NB4 (cell line): ENCODE measurements around the gene U2AF2.

Source experiments
- POLR2A ChIP-seq: IDR thresholded peaks from 2 replicates; pipeline ENCODE4 v1.6.1; 2011; ENCODE audit warnings: mild to moderate bottlenecking; ENCODE audit not compliant: insufficient read length; ENCODE audit errors: extremely low read depth
- TF ChIP-seq, protein P1 (sequence below): IDR thresholded peaks from one replicate; pipeline ENCODE4 v1.5.1; 2012; ENCODE audit warnings: low read depth, low read length
- TF ChIP-seq, protein P2 (sequence below): IDR thresholded peaks from 2 replicates; pipeline ENCODE4 v1.6.1; 2011; ENCODE audit warnings: low read depth, low read length

DNA sequence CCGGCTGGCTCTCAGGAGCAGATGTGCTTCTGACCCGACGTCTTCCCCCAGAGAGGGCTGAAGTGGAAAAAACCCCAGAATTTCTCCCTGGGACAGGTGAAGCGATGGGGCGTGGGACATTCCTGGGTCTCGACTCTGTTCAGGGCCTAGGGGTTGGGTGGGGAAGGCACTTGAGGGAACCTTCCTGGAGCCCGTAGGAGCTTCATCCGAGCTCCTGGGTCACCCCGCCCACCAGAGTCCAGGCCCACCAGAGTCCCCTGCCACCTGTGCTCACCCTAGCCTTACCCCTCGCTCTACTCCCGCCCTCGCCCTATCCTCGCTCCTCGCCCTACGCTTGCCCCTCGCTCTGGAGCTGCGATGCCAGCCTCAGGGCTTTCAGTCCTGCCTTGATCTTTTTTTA lies 43.4 kb downstream of the U2AF2 start:
- TF ChIP-seq, protein P1, sequence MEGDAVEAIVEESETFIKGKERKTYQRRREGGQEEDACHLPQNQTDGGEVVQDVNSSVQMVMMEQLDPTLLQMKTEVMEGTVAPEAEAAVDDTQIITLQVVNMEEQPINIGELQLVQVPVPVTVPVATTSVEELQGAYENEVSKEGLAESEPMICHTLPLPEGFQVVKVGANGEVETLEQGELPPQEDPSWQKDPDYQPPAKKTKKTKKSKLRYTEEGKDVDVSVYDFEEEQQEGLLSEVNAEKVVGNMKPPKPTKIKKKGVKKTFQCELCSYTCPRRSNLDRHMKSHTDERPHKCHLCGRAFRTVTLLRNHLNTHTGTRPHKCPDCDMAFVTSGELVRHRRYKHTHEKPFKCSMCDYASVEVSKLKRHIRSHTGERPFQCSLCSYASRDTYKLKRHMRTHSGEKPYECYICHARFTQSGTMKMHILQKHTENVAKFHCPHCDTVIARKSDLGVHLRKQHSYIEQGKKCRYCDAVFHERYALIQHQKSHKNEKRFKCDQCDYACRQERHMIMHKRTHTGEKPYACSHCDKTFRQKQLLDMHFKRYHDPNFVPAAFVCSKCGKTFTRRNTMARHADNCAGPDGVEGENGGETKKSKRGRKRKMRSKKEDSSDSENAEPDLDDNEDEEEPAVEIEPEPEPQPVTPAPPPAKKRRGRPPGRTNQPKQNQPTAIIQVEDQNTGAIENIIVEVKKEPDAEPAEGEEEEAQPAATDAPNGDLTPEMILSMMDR, result no peak
- TF ChIP-seq POLR2A, result no peak
- TF ChIP-seq, protein P2, sequence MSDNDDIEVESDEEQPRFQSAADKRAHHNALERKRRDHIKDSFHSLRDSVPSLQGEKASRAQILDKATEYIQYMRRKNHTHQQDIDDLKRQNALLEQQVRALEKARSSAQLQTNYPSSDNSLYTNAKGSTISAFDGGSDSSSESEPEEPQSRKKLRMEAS, result no peak
